KMS-11 (cell line): ENCODE data around the gene ABHD6.

Experiments
- H2AFZ ChIP-seq: fragments of 200-600 bp; sonication (generic); 2 replicates; pipeline ENCODE4 v1.6.1; 2016; ENCODE audit warnings: antibody characterized with exemption, mixed run types, low read depth
- H3K27ac ChIP-seq: fragments of 200-600 bp; sonication (generic); 2 replicates; pipeline ENCODE4 v1.6.1; 2016; ENCODE audit warnings: mild to moderate bottlenecking, mixed run types
- H3K27me3 ChIP-seq: fragments of 200-600 bp; sonication (generic); 2 replicates; pipeline ENCODE4 v1.6.1; 2017; ENCODE audit warnings: mild to moderate bottlenecking, low read depth, mixed run types, moderate library complexity; ENCODE audit not compliant: insufficient read depth
- H3K36me3 ChIP-seq: fragments of 200-600 bp; sonication (generic); 2 replicates; pipeline ENCODE4 v1.6.1; 2017; ENCODE audit warnings: mild to moderate bottlenecking, mixed run types; ENCODE audit not compliant: insufficient read depth
- H3K4me1 ChIP-seq: fragments of 200-600 bp; sonication (generic); 2 replicates; pipeline ENCODE4 v1.6.1; 2016; ENCODE audit warnings: mild to moderate bottlenecking, low read depth, mixed run types; ENCODE audit not compliant: poor library complexity, severe bottlenecking
- H3K4me2 ChIP-seq: fragments of 200-600 bp; sonication (generic); 2 replicates; pipeline ENCODE4 v1.7.0; 2016; ENCODE audit warnings: mild to moderate bottlenecking, mixed run types
- H3K4me3 ChIP-seq: fragments of 200-600 bp; sonication (generic); IDR thresholded peaks from 2 replicates; pipeline ENCODE4 v1.6.1; 2017; ENCODE audit warnings: low read depth, low read length, mixed read lengths; ENCODE audit not compliant: insufficient read depth
- H3K79me2 ChIP-seq: fragments of 200-600 bp; sonication (generic); 2 replicates; pipeline ENCODE4 v1.6.1; 2016; ENCODE audit warnings: low read depth, mixed run types; ENCODE audit not compliant: insufficient read depth
- H3K9ac ChIP-seq: fragments of 200-600 bp; sonication (generic); 2 replicates; pipeline ENCODE4 v1.6.1; 2016; ENCODE audit warnings: mild to moderate bottlenecking, mixed run types
- H4K20me1 ChIP-seq: fragments of 200-600 bp; sonication (generic); 2 replicates; pipeline ENCODE4 v1.6.1; 2016; ENCODE audit warnings: mild to moderate bottlenecking, mixed run types; ENCODE audit not compliant: insufficient read depth
- CTCF ChIP-seq: fragments of 200-600 bp; sonication (generic); conservative IDR thresholded peaks from 2 replicates; pipeline ENCODE4 v1.6.1; 2017; ENCODE audit warnings: low read depth, mild to moderate bottlenecking, antibody characterized with exemption, low read length, moderate library complexity, mixed read lengths

Gene ABHD6

GRCh38 chr3:58209933-58210332, 27.7 kb upstream of the ABHD6 start:
- H4K20me1 ChIP-seq = no peaks in the 10 kb centered on the region
- H3K79me2 ChIP-seq = no peaks in the 10 kb centered on the region
- no peaks in the 10 kb centered on the region for H3K36me3 ChIP-seq
- no peak overlapping the region for H3K27ac ChIP-seq
- no peak overlapping the region for H2AFZ ChIP-seq
- TF ChIP-seq CTCF = no peak
- no peak overlapping the region for H3K9ac ChIP-seq
- H3K4me3 ChIP-seq = no peak overlapping the region
- H3K27me3 ChIP-seq = no peaks in the 10 kb centered on the region
- H3K4me1 ChIP-seq = peaks cover 15% of the 10 kb centered on the region
- no peak overlapping the region for H3K4me2 ChIP-seq

GRCh38 chr3:58210761-58211460, 26.7 kb upstream of the ABHD6 start, which contains the start of gene DNASE1L3:
TSS of gene DNASE1L3 (minus strand) at chr3:58210972. CDS start at chr3:58210906, 66 bp downstream.
- Histone ChIP-seq H4K20me1 (no peaks in the 10 kb centered on the region), H3K4me1 (peaks cover 21% of the 10 kb centered on the region), H3K27ac (no peak within 1 kb of the TSS), H2AFZ (no peak within 1 kb of the TSS), H3K79me2 (no peaks in the 10 kb centered on the region), H3K4me3 (no peak within 1 kb of the TSS), H3K36me3 (no peaks in the 10 kb centered on the region), H3K27me3 (no peaks in the 10 kb centered on the region), H3K4me2 (no peak within 1 kb of the TSS), H3K9ac (no peak within 1 kb of the TSS)
- TF ChIP-seq CTCF = no peak

- no peaks in the 10 kb centered on the region for H3K79me2 ChIP-seq
- no peak overlapping the region for H3K4me3 ChIP-seq
- no peaks in the 10 kb centered on the region for H3K36me3 ChIP-seq
- peak overlapping the region; percentile 13; the same call in 1 of the 2 replicates for H3K27ac ChIP-seq
- H3K27me3 ChIP-seq = no peaks in the 10 kb centered on the region
- TF ChIP-seq CTCF = no peak
- no peaks in the 10 kb centered on the region for H4K20me1 ChIP-seq
- peaks cover 21% of the 10 kb centered on the region for H3K4me1 ChIP-seq
- no peak overlapping the region; the same call in 1 of the 2 replicates for H2AFZ ChIP-seq
- no peak overlapping the region for H3K9ac ChIP-seq
- H3K4me2 ChIP-seq = peak overlapping the region; percentile 17; the same call in 1 of the 2 replicates
Measured at GRCh38 chr3:58214484-58215316, 22.9 kb upstream of the ABHD6 start.

GRCh38 chr3:58215317-58216025, 22.1 kb upstream of the ABHD6 start:
- H3K36me3 ChIP-seq = no peaks in the 10 kb centered on the region
- no peak overlapping the region for H3K9ac ChIP-seq
- H3K4me2 ChIP-seq = peak overlapping the region; percentile 17; the same call in 1 of the 2 replicates
- no peaks in the 10 kb centered on the region for H3K79me2 ChIP-seq
- H2AFZ ChIP-seq = no peak overlapping the region
- H3K4me1 ChIP-seq = peaks cover 21% of the 10 kb centered on the region
- H3K27me3 ChIP-seq = no peaks in the 10 kb centered on the region
- H3K27ac ChIP-seq = peak overlapping the region; percentile 13; the same call in 1 of the 2 replicates
- H4K20me1 ChIP-seq = no peaks in the 10 kb centered on the region
- no peak overlapping the region for H3K4me3 ChIP-seq
- TF ChIP-seq CTCF = no peak
